GM21717 (cell line): ENCODE results near the gene TMEM14C.
A peak's percentile ranks its signal among the peaks of the same experiment; 100 is the strongest.

ENCODE experiments used
- ATAC-seq: cut with Tn5 transposase; IDR thresholded peaks from one replicate; pipeline ENCODE4 v1.9.1; 2021; ENCODE audit warnings: mild to moderate bottlenecking, moderate library complexity; ENCODE audit not compliant: unreplicated experiment

The TMEM14C gene

DNA sequence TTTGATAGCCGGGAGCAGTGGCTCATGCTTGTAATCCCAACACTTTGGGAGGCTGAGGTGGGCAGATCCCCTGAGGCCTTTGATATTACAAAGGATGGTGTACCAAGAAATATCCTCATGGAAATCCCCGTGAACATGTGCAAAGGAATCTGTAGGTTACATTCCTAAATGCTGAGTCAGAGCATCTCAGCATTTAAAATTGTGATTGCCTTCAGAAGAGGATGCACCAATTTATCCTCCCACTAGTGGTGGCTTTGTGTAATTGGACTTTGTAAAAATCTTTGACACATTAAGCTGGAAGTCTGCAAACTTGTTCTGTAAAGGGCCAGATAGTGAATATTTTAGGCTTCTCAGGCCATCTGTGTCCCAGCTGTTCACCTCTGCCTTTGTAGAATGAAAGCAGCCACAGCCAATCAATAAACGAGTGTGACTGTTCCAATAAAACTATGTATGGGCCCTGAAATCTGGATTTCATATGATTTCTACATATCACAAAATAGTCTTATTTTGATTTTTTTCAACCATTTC, 36.5 kb downstream of the TMEM14C start:
- peak; percentile 53 for ATAC-seq

DNA sequence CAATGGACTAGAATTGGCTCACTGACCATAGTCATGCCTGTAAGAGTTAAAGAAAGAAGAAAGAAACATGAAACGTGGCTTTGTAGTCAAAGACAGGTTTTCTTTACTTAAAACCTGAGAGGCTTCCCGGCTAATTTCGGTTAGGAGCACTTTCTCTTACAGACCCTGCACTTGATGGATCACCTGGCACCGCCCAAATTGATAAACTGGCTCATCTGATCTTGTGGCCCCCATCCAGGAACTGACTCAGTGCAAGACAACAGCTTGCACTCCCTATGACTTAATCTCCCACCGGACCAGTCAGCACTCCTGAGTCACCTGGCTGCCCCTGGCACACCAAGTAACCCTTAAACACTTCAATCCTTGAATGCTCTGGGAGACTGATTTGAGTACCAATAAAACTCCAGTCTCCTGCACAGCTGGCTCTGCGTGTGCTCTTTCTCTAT, 37.0 kb downstream of the TMEM14C start:
- no peak for ATAC-seq

DNA sequence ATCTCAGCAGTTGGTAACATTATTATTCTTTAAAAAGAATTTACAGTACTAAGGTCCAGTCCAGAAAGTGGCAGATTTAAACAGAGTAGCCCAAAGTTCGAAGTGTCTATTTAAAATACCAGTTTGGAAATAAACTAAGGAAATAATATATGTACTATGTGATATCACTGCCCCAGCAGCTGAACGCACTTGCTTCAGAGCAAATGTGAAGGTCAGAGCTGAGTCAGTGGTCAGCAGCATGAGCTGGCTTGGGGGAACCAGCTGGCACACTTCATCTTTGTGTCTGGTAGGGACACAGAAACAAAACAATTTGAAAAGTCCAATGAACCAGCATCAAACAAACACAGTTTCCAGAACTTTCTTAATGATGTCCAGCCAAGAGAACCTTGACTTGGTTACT, 40.1 kb downstream of the TMEM14C start:
- ATAC-seq, result no peak

DNA sequence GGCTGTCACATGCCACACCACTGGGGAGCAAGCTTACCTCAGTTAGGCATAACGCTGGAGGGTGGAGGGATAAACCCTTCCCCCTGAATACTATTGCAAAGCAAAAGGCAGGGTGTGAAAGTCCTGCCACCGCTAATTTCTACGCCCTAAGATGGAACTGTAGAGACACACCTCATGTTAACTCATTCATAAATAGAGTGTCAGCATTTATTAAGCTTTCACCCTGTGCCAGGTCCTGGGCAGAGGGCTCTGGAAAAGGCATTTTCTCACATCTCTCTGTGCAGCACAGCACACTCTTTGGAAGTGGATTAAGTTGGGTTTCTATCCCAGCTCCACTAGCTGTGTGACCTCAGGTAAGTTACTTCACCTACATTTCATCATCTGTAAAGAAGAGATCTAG, 46.5 kb downstream of the TMEM14C start:
- ATAC-seq, result no peak

DNA sequence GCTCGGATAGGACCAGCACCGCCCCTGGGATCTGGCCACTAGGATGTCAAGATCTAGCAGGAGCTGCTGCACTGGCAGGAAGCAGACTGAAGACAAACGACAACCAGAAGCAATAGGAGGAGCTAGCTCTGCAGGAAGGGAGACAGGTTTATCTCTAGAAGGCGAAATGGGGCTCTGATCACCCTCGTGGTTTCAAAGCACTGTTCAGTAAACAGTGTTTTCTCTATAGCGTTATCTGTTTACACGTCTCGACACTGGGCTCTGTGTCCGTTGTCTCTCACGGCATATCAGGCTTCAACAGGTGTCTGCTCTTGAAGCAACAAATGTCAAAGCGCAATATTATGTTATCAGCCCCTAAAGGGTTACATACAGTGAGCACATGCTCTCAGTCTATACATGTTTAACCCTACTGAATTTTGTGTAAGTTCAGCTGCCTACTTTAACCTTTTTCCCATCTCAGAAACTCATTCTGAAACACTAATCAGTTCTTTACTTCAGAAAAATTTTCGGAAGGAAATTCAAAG, 48.6 kb downstream of the TMEM14C start:
- no peak for ATAC-seq

DNA sequence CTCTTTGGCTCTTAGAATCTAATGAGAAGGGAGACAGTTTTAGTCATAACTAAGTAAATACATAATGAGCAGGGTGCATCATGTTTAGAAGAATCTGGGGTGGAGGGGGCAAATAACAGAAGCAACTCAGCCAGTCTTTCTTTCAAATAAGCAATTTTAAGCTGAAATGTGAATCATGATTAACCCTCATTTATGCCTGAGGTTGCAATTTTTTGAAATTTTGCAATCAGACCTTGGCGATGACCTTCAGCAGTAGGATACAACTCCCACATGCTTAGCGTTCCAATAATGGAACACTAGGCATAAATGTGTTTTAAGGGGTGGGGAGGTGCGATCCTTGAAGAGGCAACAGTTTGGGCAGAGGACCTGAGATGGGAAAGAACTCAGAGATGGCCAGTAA, 55.4 kb downstream of the TMEM14C start:
- ATAC-seq, result no peak

DNA sequence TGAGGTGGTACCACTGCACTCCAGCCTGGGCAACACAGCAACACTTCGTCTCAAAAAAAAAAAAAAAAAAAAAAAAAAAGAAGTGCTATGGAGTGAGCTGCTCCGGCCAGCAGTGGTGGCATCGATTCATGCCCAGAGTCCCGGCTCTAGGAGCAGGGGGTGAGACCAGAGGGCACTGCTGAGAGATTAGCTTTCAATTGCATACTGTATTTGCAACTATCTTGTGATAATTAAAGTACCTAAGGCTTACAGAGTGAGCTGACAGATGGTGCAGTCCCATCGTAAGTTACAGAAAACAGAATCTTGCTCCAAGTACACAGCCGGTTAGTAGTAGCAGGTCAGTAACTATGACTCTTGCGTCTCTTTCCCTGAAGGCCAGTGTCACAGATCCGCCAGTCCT, 56.2 kb downstream of the TMEM14C start:
- no peak for ATAC-seq
